ENCODE measurements around the gene SARDH. TPM values are rescaled to one million over a fixed set of nuclear protein-coding genes. Genes with fewer than 3 reads are reported as not detected.

Gene SARDH
- total and polyA plus RNA-seq, 2 of the 13 experiments (the other 11 are each of a cell fraction or from before 2014, with no cell fraction given) = 11.6 to 34.9 TPM

- TF ChIP-seq ZUFSP (CRISPR knock-in tag; IDR thresholded peaks at IDR 0.05; ENCODE audit: borderline replicate concordance) = no peak
- no peak for TF ChIP-seq FUBP1 (CRISPR knock-in tag; IDR thresholded peaks at IDR 0.05; ENCODE audit: borderline replicate concordance)
- no peak for TF ChIP-seq ZNF878 (CRISPR knock-in tag; IDR thresholded peaks at IDR 0.05)
- TF ChIP-seq ZNF224 (CRISPR knock-in tag; IDR thresholded peaks at IDR 0.05) = no peak
These were observed 4.1 kb upstream of the SARDH start (continued) for GRCh38 chr9:133742251-133742650.

GRCh38 chr9:133741716-133742115, 3.6 kb upstream of the SARDH start:
- BruUV-seq (replicated peaks) = no TSS peak
- Histone ChIP-seq H3K79me2 (ENCODE audit: insufficient read depth, low read length) (peaks cover 5% of the 10 kb centered on the region), H3K4me1 (ENCODE audit: insufficient read depth, low read length) (peaks cover 86% of the 10 kb centered on the region), H3K4me3 (replicated peaks in 1 of 3; ENCODE audit: insufficient read depth in 1 of 3, low read depth in 2 of 3, low read length in 3 of 3) (no peak overlapping the region), H3K36me3 (replicated peaks in 1 of 2; ENCODE audit: control insufficient read depth in 1 of 2, insufficient read depth in 2 of 2, low read length in 2 of 2) (no peaks in the 10 kb centered on the region), H3K27ac (ENCODE audit: extremely low read length, insufficient read depth, low read length) (no peak overlapping the region), H4K20me1 (ENCODE audit: insufficient read depth, low read length) (no peaks in the 10 kb centered on the region), H3K9ac (ENCODE audit: insufficient read depth, low read depth, low read length) (no peak overlapping the region), H2AFZ (ENCODE audit: low read length) (no peak overlapping the region), H3K27me3 (ENCODE audit: control insufficient read depth in 1 of 2, insufficient read depth in 2 of 2, low read length in 2 of 2) (no peaks in the 10 kb centered on the region), H3K4me2 (ENCODE audit: low read depth, low read length) (no peak overlapping the region), H3K9me3 (ENCODE audit: low read length) (no peaks in the 10 kb centered on the region)
- in situ Hi-C loops (cut with HindIII; ENCODE audit: extremely low pct_ligation_motif_present, low pct_unique_long_range_greater_than_20kb) (loop anchor here (25.0 kb wide), 1 partner anchor 204 kb away; the partner anchor contains the start of gene ADAMTSL2), intact Hi-C loops (cut with micrococcal nuclease; ENCODE audit: unreplicated experiment) (no loop called here)
- FAIRE-seq (no peak), DNase-seq (ENCODE audit: low spot score) (no peak), ATAC-seq (no peak)
- POLR2A ChIA-PET = interaction anchor here (1.6 to 2.4 kb wide), 3 partner anchors 26 to 40 kb away, joined by 3 to 15 read pairs (median 6); no protein-coding TSS in a partner anchor
- 96% methylated on average over 9 of the region's 14 CpGs for WGBS (ENCODE audit: low lambda C conversion rate)
- CTCF ChIA-PET (ENCODE audit: low intra/inter-chr PET ratio, low total read pairs) = no interaction called here
- no peak for TF ChIP-seq MZF1 (CRISPR knock-in tag; IDR thresholded peaks at IDR 0.05; ENCODE audit: borderline replicate concordance)
- no peak for TF ChIP-seq HDAC6 (IDR thresholded peaks at IDR 0.05; ENCODE audit: low read depth, low read length)
- no peak for TF ChIP-seq ELF4 (CRISPR knock-in tag; IDR thresholded peaks at IDR 0.05; ENCODE audit: borderline replicate concordance)
- TF ChIP-seq NR2F2 (IDR thresholded peaks at IDR 0.05; ENCODE audit: borderline replicate concordance, low read depth) = no peak
- TF ChIP-seq SRSF4 (IDR thresholded peaks at IDR 0.05; ENCODE audit: low read depth, low read length, poor library complexity, severe bottlenecking) = no peak
- no peak for TF ChIP-seq PHF8 (CRISPR knock-in tag; IDR thresholded peaks at IDR 0.05)
- no peak for TF ChIP-seq FOXK1 (CRISPR knock-in tag; IDR thresholded peaks at IDR 0.05; ENCODE audit: borderline replicate concordance, low read depth)
- no peak for TF ChIP-seq MAFG (CRISPR knock-in tag; IDR thresholded peaks at IDR 0.05)
- no peak for TF ChIP-seq HMGXB4 (CRISPR knock-in tag; IDR thresholded peaks at IDR 0.05; ENCODE audit: borderline replicate concordance in 1 of 2, low read depth in 1 of 2)
- TF ChIP-seq ZNF20 (CRISPR knock-in tag; IDR thresholded peaks at IDR 0.05) = no peak
- TF ChIP-seq ZNF570 (CRISPR knock-in tag; IDR thresholded peaks at IDR 0.05; ENCODE audit: borderline replicate concordance) = no peak
- no peak for TF ChIP-seq PLSCR1 (CRISPR knock-in tag; IDR thresholded peaks at IDR 0.05; ENCODE audit: borderline replicate concordance)
- no peak for TF ChIP-seq HMG20B (CRISPR knock-in tag; conservative IDR thresholded peaks at IDR 0.05)
